Peyer's patch (tissue), 4 donors: ENCODE results near the gene KIF11. TPM values are rescaled to one million over a fixed set of nuclear protein-coding genes. Genes with fewer than 3 reads are reported as not detected.
A peak's percentile ranks its signal among the peaks of the same experiment; 100 is the strongest.

ENCODE experiments used
- DNase-seq, 3 donors: peaks; one replicate each; pipeline ENCODE4 v3.0.0-alpha.2; 2017 to 2019
- H3K27ac ChIP-seq, 4 donors: fragments of 200-600 bp; sonication (generic); one replicate each; pipeline ENCODE4 v1.5.1; 2016 to 2019
- H3K27me3 ChIP-seq, 2 donors: fragments of 200-600 bp; sonication (generic); one replicate each; pipeline ENCODE4 v1.5.1; 2019
- H3K36me3 ChIP-seq, 3 donors: fragments of 200-600 bp; sonication (generic); one replicate each; pipeline ENCODE4 v1.5.1; 2016 to 2019
- H3K4me1 ChIP-seq, 4 donors: fragments of 200-600 bp; sonication (generic); one replicate each; pipeline ENCODE4 v1.5.1; 2016 to 2019
- H3K4me3 ChIP-seq, 4 donors: fragments of 200-600 bp; sonication (generic); 1 replicate in 3 of 4; 2 replicates in 1 of 4; pipeline ENCODE4 v1.5.1; 2016 to 2019; ENCODE audit warnings: mild to moderate bottlenecking in 1 of 4
- H3K9me3 ChIP-seq, 4 donors: fragments of 200-600 bp; sonication (generic); one replicate each; pipeline ENCODE4 v1.5.1; 2016 to 2019; ENCODE audit warnings: mild to moderate bottlenecking in 1 of 4
- POLR2A ChIP-seq, 2 donors: fragments of 450-650 bp; IDR thresholded peaks; one replicate each; pipeline ENCODE4 v1.5.1; 2017; ENCODE audit warnings: antibody characterized with exemption in 2 of 2, mild to moderate bottlenecking in 2 of 2, moderate library complexity in 2 of 2
- total RNA-seq, 4 donors: library from RNA; depleted of rRNA; stranded (reverse); fragments of >200 nt; gene quantifications; one replicate each; pipeline ENCODE4 v1.1.0, GENCODE V29; 2016
- TF ChIP-seq, protein P1 (sequence below), 6 experiments: fragments of 450-650 bp in 4 of 6; fragments of 200-600 bp in 2 of 6; sonication (generic) in 1 of 6; IDR thresholded peaks; one replicate each; pipeline ENCODE4 v1.5.1; 2017 to 2019; ENCODE audit warnings: antibody characterized with exemption in 6 of 6, mild to moderate bottlenecking in 3 of 6, moderate library complexity in 1 of 6

Gene KIF11
- total RNA-seq: 1 to 10 TPM; 1.4 to 5.1 (median 3.4) TPM

- H3K9me3 ChIP-seq: no peaks in the 10 kb centered on the region
- DNase-seq: peak; percentile 97 to 100 (median 99)
- H3K4me1 ChIP-seq: peaks cover 0 to 8% (median 0%) of the 10 kb centered on the region in 4 donors
- H3K36me3 ChIP-seq: no peaks in the 10 kb centered on the region
- peak within 1 kb of the TSS; percentile 49 to 85 (median 69) for H3K4me3 ChIP-seq
- no peaks in the 10 kb centered on the region for H3K27me3 ChIP-seq
- TF ChIP-seq POLR2A (IDR thresholded peaks at IDR 0.05): peak; percentile 92 to 95
- TF ChIP-seq, protein P1, sequence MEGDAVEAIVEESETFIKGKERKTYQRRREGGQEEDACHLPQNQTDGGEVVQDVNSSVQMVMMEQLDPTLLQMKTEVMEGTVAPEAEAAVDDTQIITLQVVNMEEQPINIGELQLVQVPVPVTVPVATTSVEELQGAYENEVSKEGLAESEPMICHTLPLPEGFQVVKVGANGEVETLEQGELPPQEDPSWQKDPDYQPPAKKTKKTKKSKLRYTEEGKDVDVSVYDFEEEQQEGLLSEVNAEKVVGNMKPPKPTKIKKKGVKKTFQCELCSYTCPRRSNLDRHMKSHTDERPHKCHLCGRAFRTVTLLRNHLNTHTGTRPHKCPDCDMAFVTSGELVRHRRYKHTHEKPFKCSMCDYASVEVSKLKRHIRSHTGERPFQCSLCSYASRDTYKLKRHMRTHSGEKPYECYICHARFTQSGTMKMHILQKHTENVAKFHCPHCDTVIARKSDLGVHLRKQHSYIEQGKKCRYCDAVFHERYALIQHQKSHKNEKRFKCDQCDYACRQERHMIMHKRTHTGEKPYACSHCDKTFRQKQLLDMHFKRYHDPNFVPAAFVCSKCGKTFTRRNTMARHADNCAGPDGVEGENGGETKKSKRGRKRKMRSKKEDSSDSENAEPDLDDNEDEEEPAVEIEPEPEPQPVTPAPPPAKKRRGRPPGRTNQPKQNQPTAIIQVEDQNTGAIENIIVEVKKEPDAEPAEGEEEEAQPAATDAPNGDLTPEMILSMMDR (IDR thresholded peaks at IDR 0.05): no peak
- peak within 1 kb of the TSS; percentile 85 to 96 (median 90) for H3K27ac ChIP-seq
Measured at GRCh38 chr10:92592761-92593618, at the start of gene KIF11. Gene KIF11, plus strand, starts transcription at chr10:92593130. Its CDS starts 246 bp downstream, at chr10:92593376.

GRCh38 chr10:92544296-92544695, 48.6 kb upstream of the KIF11 start:
- Histone ChIP-seq H3K27me3 (no peaks in the 10 kb centered on the region), H3K36me3 (peaks cover 0 to 4% (median 0%) of the 10 kb centered on the region in 3 donors), H3K27ac (no peak overlapping the region), H3K4me1 (peaks cover 0 to 5% (median 2%) of the 10 kb centered on the region in 4 donors), H3K4me3 (no peak overlapping the region), H3K9me3 (no peaks in the 10 kb centered on the region)
- no peak for DNase-seq
- TF ChIP-seq POLR2A (IDR thresholded peaks at IDR 0.05): no peak
- TF ChIP-seq, protein P1 (IDR thresholded peaks at IDR 0.05): no peak

DNA sequence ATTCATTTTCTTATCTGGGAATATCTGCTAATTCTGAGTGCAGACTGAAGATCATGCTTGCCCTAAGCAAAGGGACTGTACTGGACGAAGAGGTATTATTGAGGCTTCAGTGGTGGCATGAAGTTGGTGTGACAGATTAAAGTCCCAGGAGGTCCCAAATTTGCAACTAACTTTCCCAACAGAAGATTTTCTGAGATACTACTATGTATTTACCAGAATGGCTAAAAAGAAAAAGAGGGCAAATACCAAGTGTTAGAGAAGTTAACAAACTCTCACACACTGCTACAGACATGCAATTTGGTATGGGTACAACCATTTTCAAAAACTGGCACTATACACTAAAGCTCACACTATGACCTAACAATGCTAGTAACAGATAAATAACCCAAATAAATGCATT, 47.4 kb upstream of the KIF11 start:
- DNase-seq: no peak

DNA sequence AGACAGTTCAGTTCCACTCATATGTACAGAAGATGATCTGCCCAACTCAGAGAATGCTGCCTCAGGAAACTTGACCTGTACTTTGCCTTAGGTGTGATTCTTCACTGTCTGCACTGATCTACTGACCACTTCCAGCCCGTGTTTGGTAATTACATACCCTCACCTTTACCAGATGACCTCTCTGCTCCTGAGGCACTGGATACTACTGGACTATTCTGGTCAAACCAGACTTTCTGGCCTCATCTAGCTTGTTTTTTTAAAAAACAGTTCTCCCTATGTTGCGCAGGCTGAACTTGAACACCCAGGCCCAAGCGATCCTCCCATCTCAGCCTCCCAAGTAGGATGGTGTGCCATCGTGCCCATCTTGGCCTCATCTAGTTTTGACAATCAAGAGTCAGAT, 45.3 kb upstream of the KIF11 start:
- Histone ChIP-seq H3K9me3 (no peaks in the 10 kb centered on the region), H3K27me3 (no peaks in the 10 kb centered on the region), H3K4me3 (no peak overlapping the region), H3K27ac (no peak overlapping the region), H3K36me3 (peaks cover 0 to 7% (median 0%) of the 10 kb centered on the region in 3 donors), H3K4me1 (peaks cover 0 to 5% (median 2%) of the 10 kb centered on the region in 4 donors)
- TF ChIP-seq, protein P1 (IDR thresholded peaks at IDR 0.05): no peak
- no peak for TF ChIP-seq POLR2A (IDR thresholded peaks at IDR 0.05)
- DNase-seq: no peak

More for the DNA sequence above, 47.4 kb upstream of the KIF11 start:
- H3K27me3 ChIP-seq: no peaks in the 10 kb centered on the region
- H3K36me3 ChIP-seq: peaks cover 0 to 7% (median 0%) of the 10 kb centered on the region in 3 donors
- H3K27ac ChIP-seq: no peak overlapping the region
- peaks cover 0 to 5% (median 2%) of the 10 kb centered on the region in 4 donors for H3K4me1 ChIP-seq
- TF ChIP-seq, protein P1 (IDR thresholded peaks at IDR 0.05): no peak
- no peak for TF ChIP-seq POLR2A (IDR thresholded peaks at IDR 0.05)
- no peaks in the 10 kb centered on the region for H3K9me3 ChIP-seq
- H3K4me3 ChIP-seq: no peak overlapping the region

- TF ChIP-seq POLR2A (IDR thresholded peaks at IDR 0.05): no peak
- TF ChIP-seq, protein P1 (IDR thresholded peaks at IDR 0.05): no peak
- Histone ChIP-seq H3K9me3 (peaks cover 0 to 12% (median 0%) of the 10 kb centered on the region in 4 donors), H3K27ac (no peak overlapping the region), H3K4me3 (no peak overlapping the region), H3K27me3 (no peaks in the 10 kb centered on the region), H3K4me1 (no peaks in the 10 kb centered on the region), H3K36me3 (peaks cover 0 to 21% (median 0%) of the 10 kb centered on the region in 3 donors)
- no peak for DNase-seq
Measured at GRCh38 chr10:92550924-92551323, 42.0 kb upstream of the KIF11 start.
